ENCODE data around the gene TMEM139.

TMEM139 gene

DNA sequence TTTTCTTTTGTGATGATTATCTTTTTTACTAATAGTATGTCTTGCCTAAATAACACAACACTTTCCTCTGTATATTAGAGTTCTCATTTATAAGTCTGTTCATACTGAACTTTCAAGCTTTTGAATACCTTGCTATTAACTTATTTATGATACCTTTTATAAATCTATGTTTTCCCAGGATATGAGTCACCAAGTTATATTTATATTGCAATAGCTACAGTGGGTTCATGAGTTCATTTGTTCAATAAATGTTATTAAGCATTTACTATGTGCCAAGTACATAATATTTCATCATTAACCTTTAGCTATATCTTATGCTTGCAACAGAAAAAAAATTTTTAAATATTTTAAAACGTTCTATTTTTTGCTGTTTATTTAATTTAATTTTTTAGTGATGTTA is 49.5 kb downstream of the TMEM139 start:
- no peaks in the 10 kb centered on the region for H3K4me1 ChIP-seq (ENCODE audit: insufficient read depth, low read length)
- H3K4me2 ChIP-seq (ENCODE audit: insufficient read depth, low read length), result no peak overlapping the region
- no peaks in the 10 kb centered on the region for H4K20me1 ChIP-seq (ENCODE audit: insufficient read depth, low read length)
- no peaks in the 10 kb centered on the region for H3K36me3 ChIP-seq (ENCODE audit: insufficient read depth, low read length)
- H3K27ac ChIP-seq (ENCODE audit: low read length), result no peak overlapping the region
- no peak overlapping the region for H2AFZ ChIP-seq (ENCODE audit: low read depth, low read length)
- no peak for ATAC-seq (ENCODE audit: insufficient read depth, low read depth)
- TF ChIP-seq EZH2 (IDR thresholded peaks at IDR 0.05; ENCODE audit: borderline replicate concordance, low read depth, low read length, severe bottlenecking), result no peak
- TF ChIP-seq, protein P1, sequence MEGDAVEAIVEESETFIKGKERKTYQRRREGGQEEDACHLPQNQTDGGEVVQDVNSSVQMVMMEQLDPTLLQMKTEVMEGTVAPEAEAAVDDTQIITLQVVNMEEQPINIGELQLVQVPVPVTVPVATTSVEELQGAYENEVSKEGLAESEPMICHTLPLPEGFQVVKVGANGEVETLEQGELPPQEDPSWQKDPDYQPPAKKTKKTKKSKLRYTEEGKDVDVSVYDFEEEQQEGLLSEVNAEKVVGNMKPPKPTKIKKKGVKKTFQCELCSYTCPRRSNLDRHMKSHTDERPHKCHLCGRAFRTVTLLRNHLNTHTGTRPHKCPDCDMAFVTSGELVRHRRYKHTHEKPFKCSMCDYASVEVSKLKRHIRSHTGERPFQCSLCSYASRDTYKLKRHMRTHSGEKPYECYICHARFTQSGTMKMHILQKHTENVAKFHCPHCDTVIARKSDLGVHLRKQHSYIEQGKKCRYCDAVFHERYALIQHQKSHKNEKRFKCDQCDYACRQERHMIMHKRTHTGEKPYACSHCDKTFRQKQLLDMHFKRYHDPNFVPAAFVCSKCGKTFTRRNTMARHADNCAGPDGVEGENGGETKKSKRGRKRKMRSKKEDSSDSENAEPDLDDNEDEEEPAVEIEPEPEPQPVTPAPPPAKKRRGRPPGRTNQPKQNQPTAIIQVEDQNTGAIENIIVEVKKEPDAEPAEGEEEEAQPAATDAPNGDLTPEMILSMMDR (IDR thresholded peaks at IDR 0.05; ENCODE audit: borderline replicate concordance, extremely low read depth, low read length, poor library complexity, severe bottlenecking), result no peak
- H3K4me3 ChIP-seq (ENCODE audit: low read depth in 1 of 2, low read length in 2 of 2), result no peak overlapping the region
- H3K79me2 ChIP-seq (ENCODE audit: insufficient read depth, low read length), result no peaks in the 10 kb centered on the region
- no peak for DNase-seq
- H3K27me3 ChIP-seq (ENCODE audit: insufficient read depth, low read length, poor library complexity), result peaks cover 4% of the 10 kb centered on the region
- no peak overlapping the region for H3K9ac ChIP-seq (ENCODE audit: low read depth, low read length)
- no peaks in the 10 kb centered on the region for H3K9me3 ChIP-seq (ENCODE audit: insufficient read depth, low read length, severe bottlenecking)

DNA sequence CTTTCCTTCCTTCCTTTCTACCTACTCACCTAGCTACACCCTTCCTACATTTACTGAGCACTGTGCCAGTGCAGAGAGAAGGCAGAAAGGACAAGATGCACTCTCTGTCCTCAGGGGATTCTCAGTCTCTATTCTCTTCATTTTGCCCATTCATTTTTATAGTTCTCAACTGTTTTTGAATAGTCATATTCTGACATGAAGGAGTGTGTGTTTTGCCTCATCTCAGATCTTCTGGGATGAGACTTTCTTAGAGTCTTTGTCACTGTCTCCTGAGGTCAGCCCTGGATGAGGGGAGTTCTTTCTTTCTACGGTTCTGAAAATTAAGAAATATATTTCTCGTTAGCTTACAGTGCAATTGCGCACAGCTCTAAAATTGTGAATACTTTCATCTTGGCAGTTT is 52.5 kb downstream of the TMEM139 start:
- Histone ChIP-seq H3K4me2 (ENCODE audit: insufficient read depth, low read length) (no peak overlapping the region), H3K4me1 (ENCODE audit: insufficient read depth, low read length) (no peaks in the 10 kb centered on the region), H4K20me1 (ENCODE audit: insufficient read depth, low read length) (no peaks in the 10 kb centered on the region), H3K9me3 (ENCODE audit: insufficient read depth, low read length, severe bottlenecking) (no peaks in the 10 kb centered on the region), H3K36me3 (ENCODE audit: insufficient read depth, low read length) (no peaks in the 10 kb centered on the region), H3K27ac (ENCODE audit: low read length) (no peak overlapping the region), H3K9ac (ENCODE audit: low read depth, low read length) (no peak overlapping the region), H3K27me3 (ENCODE audit: insufficient read depth, low read length, poor library complexity) (peaks cover 14% of the 10 kb centered on the region), H3K4me3 (ENCODE audit: low read depth in 1 of 2, low read length in 2 of 2) (no peak overlapping the region), H3K79me2 (ENCODE audit: insufficient read depth, low read length) (no peaks in the 10 kb centered on the region), H2AFZ (ENCODE audit: low read depth, low read length) (no peak overlapping the region)
- TF ChIP-seq EZH2 (IDR thresholded peaks at IDR 0.05; ENCODE audit: borderline replicate concordance, low read depth, low read length, severe bottlenecking), result no peak
- TF ChIP-seq, protein P1 (IDR thresholded peaks at IDR 0.05; ENCODE audit: borderline replicate concordance, extremely low read depth, low read length, poor library complexity, severe bottlenecking), result no peak
- ATAC-seq (ENCODE audit: insufficient read depth, low read depth) (no peak), DNase-seq (no peak)
